Parathyroid adenoma (tissue), 2 donors: ENCODE results near the gene ATG9B.

Source experiments
- H2AFZ ChIP-seq: fragments of 300-600 bp; sonication (generic); one replicate; pipeline ENCODE4 v1.7.0; 2017; ENCODE audit warnings: antibody characterized with exemption, mild to moderate bottlenecking
- H3K27ac ChIP-seq: fragments of 300-600 bp; sonication (generic); one replicate; pipeline ENCODE4 v1.7.0; 2017
- H3K27me3 ChIP-seq: fragments of 300-600 bp; sonication (generic); one replicate; pipeline ENCODE4 v1.7.0; 2017; ENCODE audit warnings: low read length; ENCODE audit not compliant: control insufficient read depth, insufficient read depth
- H3K36me3 ChIP-seq: fragments of 300-600 bp; sonication (generic); one replicate; pipeline ENCODE4 v1.7.0; 2017; ENCODE audit warnings: low read length; ENCODE audit not compliant: control insufficient read depth, insufficient read depth
- H3K4me1 ChIP-seq: fragments of 300-600 bp; sonication (generic); one replicate; pipeline ENCODE4 v1.7.0; 2017; ENCODE audit warnings: control low read depth
- H3K4me2 ChIP-seq: fragments of 300-600 bp; sonication (generic); one replicate; pipeline ENCODE4 v1.7.0; 2017; ENCODE audit warnings: low read length
- H3K4me3 ChIP-seq: fragments of 300-600 bp; sonication (generic); one replicate; pipeline ENCODE4 v1.7.0; 2017; ENCODE audit warnings: low read depth, low read length
- H3K79me2 ChIP-seq: fragments of 300-600 bp; sonication (generic); one replicate; pipeline ENCODE4 v1.7.0; 2017; ENCODE audit warnings: control low read depth
- H3K9ac ChIP-seq: fragments of 300-600 bp; sonication (generic); one replicate; pipeline ENCODE4 v1.7.0; 2017; ENCODE audit warnings: mild to moderate bottlenecking
- H3K9me3 ChIP-seq: fragments of 300-600 bp; sonication (generic); one replicate; pipeline ENCODE4 v1.7.0; 2017; ENCODE audit warnings: low read length; ENCODE audit not compliant: control insufficient read depth
- CTCF ChIP-seq: fragments of 300-600 bp; sonication (generic); IDR thresholded peaks from one replicate; pipeline ENCODE4 v1.7.0; 2017; ENCODE audit warnings: antibody characterized with exemption, mild to moderate bottlenecking
- donor health status: primary hyperparathyroidism.

Gene ATG9B

DNA sequence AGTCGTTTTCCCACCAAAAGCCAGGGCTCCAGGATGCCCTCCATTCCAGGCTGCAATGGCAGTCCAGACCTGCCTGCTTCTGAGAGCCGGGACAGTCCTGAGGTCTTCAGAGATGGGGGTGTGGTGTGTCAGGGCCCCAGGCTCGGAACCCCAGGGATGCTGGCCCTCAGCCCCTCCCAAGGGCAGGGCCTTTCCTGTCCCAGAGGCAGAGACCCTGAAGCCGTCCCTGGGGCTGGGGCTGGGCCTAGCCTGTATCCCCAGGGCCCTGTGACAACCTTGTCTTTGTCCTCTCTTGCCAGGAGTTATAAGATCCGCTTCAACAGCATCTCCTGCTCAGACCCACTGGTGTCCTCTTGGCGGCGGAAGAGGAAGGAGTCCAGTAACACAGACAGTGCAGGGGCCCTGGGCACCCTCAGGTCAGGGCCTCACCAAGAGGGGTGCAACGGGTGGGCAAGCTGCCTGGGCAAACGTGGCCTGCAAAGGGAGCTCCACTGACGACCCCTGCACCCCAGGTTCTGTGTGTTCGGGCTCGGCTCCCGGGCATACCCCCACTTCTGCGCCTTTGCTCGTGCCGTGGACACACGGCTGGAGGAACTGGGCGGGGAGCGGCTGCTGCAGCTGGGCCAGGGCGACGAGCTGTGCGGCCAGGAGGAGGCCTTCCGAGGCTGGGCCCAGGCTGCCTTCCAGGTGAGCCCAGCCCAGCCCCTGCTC is 17.5 kb downstream of the ATG9B start:
- no peak overlapping the region for H2AFZ ChIP-seq
- H3K27ac ChIP-seq: no peak overlapping the region
- H3K4me3 ChIP-seq: no peak overlapping the region
- H3K79me2 ChIP-seq: no peaks in the 10 kb centered on the region
- H3K9me3 ChIP-seq: no peaks in the 10 kb centered on the region
- H3K9ac ChIP-seq: no peak overlapping the region
- no peaks in the 10 kb centered on the region for H3K36me3 ChIP-seq
- no peaks in the 10 kb centered on the region for H3K27me3 ChIP-seq
- no peak for TF ChIP-seq CTCF
- H3K4me1 ChIP-seq: no peaks in the 10 kb centered on the region
- H3K4me2 ChIP-seq: no peak overlapping the region

DNA sequence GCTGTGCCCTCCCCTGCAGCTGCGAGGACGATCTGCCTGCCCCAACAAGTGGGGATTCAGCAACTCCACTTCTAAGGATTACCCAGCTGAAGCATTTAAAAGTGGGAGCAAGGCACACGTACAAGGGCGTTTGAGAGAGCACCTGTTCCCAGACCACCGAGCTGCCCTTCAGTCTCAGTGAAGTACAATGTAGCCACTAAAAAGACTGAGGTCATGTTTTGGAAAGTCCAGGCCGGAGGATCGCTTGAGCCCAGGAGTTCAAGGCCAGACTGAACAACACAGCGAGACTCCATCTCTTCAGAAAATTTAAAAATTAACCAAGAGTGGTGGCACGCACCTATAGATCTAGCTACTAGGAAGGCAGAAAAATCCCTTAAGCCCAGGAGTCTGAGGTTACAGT is 18.7 kb downstream of the ATG9B start:
- H3K79me2 ChIP-seq: no peaks in the 10 kb centered on the region

GRCh38 chr7:151003572-151003971 is 20.7 kb downstream of the ATG9B start:
- no peaks in the 10 kb centered on the region for H3K79me2 ChIP-seq
- no peak overlapping the region for H3K4me2 ChIP-seq
- no peaks in the 10 kb centered on the region for H3K4me1 ChIP-seq
- H3K4me3 ChIP-seq: no peak overlapping the region
- H2AFZ ChIP-seq: no peak overlapping the region
- H3K9ac ChIP-seq: no peak overlapping the region
- H3K9me3 ChIP-seq: no peaks in the 10 kb centered on the region
- TF ChIP-seq CTCF: no peak
- no peaks in the 10 kb centered on the region for H3K36me3 ChIP-seq
- H3K27ac ChIP-seq: no peak overlapping the region
- H3K27me3 ChIP-seq: no peaks in the 10 kb centered on the region

More for the DNA sequence above, 18.7 kb downstream of the ATG9B start:
- no peaks in the 10 kb centered on the region for H3K4me1 ChIP-seq
- H3K36me3 ChIP-seq: no peaks in the 10 kb centered on the region
- H2AFZ ChIP-seq: no peak overlapping the region
- no peaks in the 10 kb centered on the region for H3K27me3 ChIP-seq
- H3K9me3 ChIP-seq: no peaks in the 10 kb centered on the region
- H3K4me2 ChIP-seq: no peak overlapping the region
- H3K9ac ChIP-seq: no peak overlapping the region
- TF ChIP-seq CTCF: no peak
- no peak overlapping the region for H3K4me3 ChIP-seq
- H3K27ac ChIP-seq: no peak overlapping the region

GRCh38 chr7:151001546-151001945 is 22.7 kb downstream of the ATG9B start:
- H3K4me2 ChIP-seq: no peak overlapping the region
- H2AFZ ChIP-seq: no peak overlapping the region
- H3K79me2 ChIP-seq: no peaks in the 10 kb centered on the region
- no peaks in the 10 kb centered on the region for H3K9me3 ChIP-seq
- no peak overlapping the region for H3K9ac ChIP-seq
- no peak overlapping the region for H3K27ac ChIP-seq
- H3K4me1 ChIP-seq: no peaks in the 10 kb centered on the region
- no peaks in the 10 kb centered on the region for H3K36me3 ChIP-seq
- no peak overlapping the region for H3K4me3 ChIP-seq
- no peak for TF ChIP-seq CTCF
- H3K27me3 ChIP-seq: no peaks in the 10 kb centered on the region

GRCh38 chr7:151000897-151001495 is 23.3 kb downstream of the ATG9B start:
- Histone ChIP-seq H3K27me3 (no peaks in the 10 kb centered on the region), H3K9me3 (no peaks in the 10 kb centered on the region), H3K79me2 (no peaks in the 10 kb centered on the region), H3K4me3 (no peak overlapping the region), H3K9ac (no peak overlapping the region), H3K27ac (no peak overlapping the region), H2AFZ (no peak overlapping the region), H3K36me3 (no peaks in the 10 kb centered on the region), H3K4me2 (no peak overlapping the region), H3K4me1 (no peaks in the 10 kb centered on the region)
- no peak for TF ChIP-seq CTCF
